ENCODE data around the gene CORO1C.

CORO1C gene

GRCh38 chr12:108678104-108678730, 53.1 kb downstream of the CORO1C start:
- H3K4me3 ChIP-seq (ENCODE audit: low read depth, low read length): no peak overlapping the region
- no peak for DNase-seq (ENCODE audit: low read depth)
- in situ Hi-C loops (cut with HindIII; ENCODE audit: low sequenced_read_pairs): no loop called here
- no peak for TF ChIP-seq CTCF (IDR thresholded peaks at IDR 0.05; ENCODE audit: low read depth, low read length, missing control alignments)

- TF ChIP-seq CTCF (IDR thresholded peaks at IDR 0.05; ENCODE audit: low read depth, low read length, missing control alignments): no peak
- H3K4me3 ChIP-seq (ENCODE audit: low read depth, low read length): no peak overlapping the region
- DNase-seq (ENCODE audit: low read depth): no peak
- in situ Hi-C loops (cut with HindIII; ENCODE audit: low sequenced_read_pairs): no loop called here
Measured at GRCh38 chr12:108677381-108677780, 53.9 kb downstream of the CORO1C start.

- in situ Hi-C loops (cut with HindIII; ENCODE audit: low sequenced_read_pairs): no loop called here
- no peak for TF ChIP-seq CTCF (IDR thresholded peaks at IDR 0.05; ENCODE audit: low read depth, low read length, missing control alignments)
- no peak overlapping the region for H3K4me3 ChIP-seq (ENCODE audit: low read depth, low read length)
- no peak for DNase-seq (ENCODE audit: low read depth)
Measured at GRCh38 chr12:108676707-108677106, 54.6 kb downstream of the CORO1C start.

GRCh38 chr12:108675792-108676191, 55.5 kb downstream of the CORO1C start:
- in situ Hi-C loops (cut with HindIII; ENCODE audit: low sequenced_read_pairs): no loop called here
- H3K4me3 ChIP-seq (ENCODE audit: low read depth, low read length): no peak overlapping the region
- no peak for DNase-seq (ENCODE audit: low read depth)
- no peak for TF ChIP-seq CTCF (IDR thresholded peaks at IDR 0.05; ENCODE audit: low read depth, low read length, missing control alignments)

- no peak for TF ChIP-seq CTCF (IDR thresholded peaks at IDR 0.05; ENCODE audit: low read depth, low read length, missing control alignments)
- in situ Hi-C loops (cut with HindIII; ENCODE audit: low sequenced_read_pairs): loop anchor here (25.0 kb wide), 1 partner anchor 165 kb away; no protein-coding TSS in a partner anchor
- no peak for DNase-seq (ENCODE audit: low read depth)
- no peak overlapping the region for H3K4me3 ChIP-seq (ENCODE audit: low read depth, low read length)
Measured at GRCh38 chr12:108672054-108672453, 59.3 kb downstream of the CORO1C start.

GRCh38 chr12:108671110-108671509, 60.2 kb downstream of the CORO1C start:
- no peak for TF ChIP-seq CTCF (IDR thresholded peaks at IDR 0.05; ENCODE audit: low read depth, low read length, missing control alignments)
- no peak for DNase-seq (ENCODE audit: low read depth)
- in situ Hi-C loops (cut with HindIII; ENCODE audit: low sequenced_read_pairs): loop anchor here (25.0 kb wide), 1 partner anchor 166 kb away; no protein-coding TSS in a partner anchor

More at GRCh38 chr12:108671110-108671509, 60.2 kb downstream of the CORO1C start:
- no peak overlapping the region for H3K4me3 ChIP-seq (ENCODE audit: low read depth, low read length)
